ENCODE results near the gene CCT2.

CCT2 gene

DNA sequence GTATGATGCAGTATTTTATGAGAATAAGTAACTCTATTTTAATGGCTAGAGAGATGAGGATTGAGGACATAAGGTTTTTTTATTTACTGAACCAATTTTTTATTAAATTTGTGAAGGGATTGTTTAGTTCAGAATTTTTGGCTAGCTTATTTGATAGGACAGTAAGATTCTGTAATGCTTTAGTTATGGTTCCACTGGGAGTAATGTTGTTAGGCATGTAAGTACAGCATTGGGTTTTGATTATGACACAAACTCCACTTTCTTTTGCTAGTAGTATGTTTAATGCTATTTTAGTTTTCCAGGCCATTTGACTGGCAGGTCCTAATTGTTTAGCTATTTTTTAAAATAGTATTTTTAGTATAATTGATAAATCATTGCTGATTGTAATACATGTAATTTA, 59.3 kb downstream of the CCT2 start:
- DNase-seq: no peak

DNA sequence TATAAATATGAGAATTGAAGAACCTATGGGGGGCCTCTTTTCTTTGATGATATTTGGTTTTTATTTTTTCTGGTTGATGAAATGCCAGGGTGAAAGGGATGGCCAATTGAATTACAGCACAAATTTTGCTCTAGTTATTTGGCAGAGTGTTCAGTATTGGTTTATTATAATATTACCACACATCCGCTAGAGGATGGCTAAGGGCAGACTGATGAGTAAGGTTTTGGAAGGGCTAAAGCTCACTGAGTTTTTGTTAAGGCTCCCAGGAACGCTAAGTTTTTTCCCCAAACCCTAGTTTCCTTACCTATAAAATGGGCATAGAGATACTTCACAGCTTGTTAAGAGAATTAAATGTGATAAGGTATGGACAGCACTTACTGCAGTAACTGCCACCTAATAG, 59.8 kb downstream of the CCT2 start:
- DNase-seq: no peak

DNA sequence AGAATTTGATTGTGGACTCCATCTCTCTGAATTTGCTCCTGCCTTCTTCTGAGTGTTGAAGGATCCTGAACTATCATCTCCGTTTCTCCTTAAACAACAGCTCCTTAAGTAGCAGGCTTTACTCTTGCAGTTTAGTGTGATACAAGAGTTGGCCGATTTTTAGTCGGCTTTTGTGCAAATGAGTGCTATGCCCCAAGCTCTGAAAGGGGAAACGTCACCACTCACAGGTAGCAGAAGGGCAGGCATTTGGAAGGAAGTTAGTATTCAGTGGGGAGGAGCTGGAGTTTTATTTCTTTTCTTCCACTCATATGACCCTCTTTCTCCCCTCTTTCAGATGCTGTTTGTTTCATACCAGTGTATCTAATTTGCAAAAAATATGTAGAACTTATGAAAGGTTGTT, 61.9 kb downstream of the CCT2 start:
- no peak for DNase-seq

- DNase-seq: no peak
Measured at GRCh38 chr12:69648476-69648875, 63.2 kb downstream of the CCT2 start.

GRCh38 chr12:69649529-69649928, 64.3 kb downstream of the CCT2 start:
- DNase-seq: no peak

All from CD4-positive, alpha-beta T cell treated with Interleukin-4 for 4 hours (primary cell).